ENCODE measurements around the gene OLFML3.

The OLFML3 gene

GRCh38 chr1:113984710-113985109 is 5.4 kb downstream of the OLFML3 start:
- no peaks in the 10 kb centered on the region for H3K36me3 ChIP-seq (ENCODE audit: control insufficient read depth in 2 of 2, insufficient read depth in 1 of 2, low read length in 2 of 2)
- ChIA-PET CTCF (interaction anchor here (0.6 to 0.7 kb wide), 5 partner anchors 31 to 1058 kb away, joined by 3 to 4 read pairs (median 3); no protein-coding TSS in a partner anchor), POLR2A (no interaction called here)
- no peak overlapping the region for H3K27ac ChIP-seq (ENCODE audit: extremely low read depth, low read depth, low read length)
- TF ChIP-seq ELK4 (IDR thresholded peaks at IDR 0.05; ENCODE audit: borderline replicate concordance, low read depth, low read length) (no peak), ZNF664 (tag by site-specific recombination; IDR thresholded peaks at IDR 0.05) (no peak), ZNF266 (tag by site-specific recombination; IDR thresholded peaks at IDR 0.05; ENCODE audit: low read depth) (no peak), ZNF449 (tag by site-specific recombination; IDR thresholded peaks at IDR 0.05) (no peak), ZNF37A (tag by site-specific recombination; IDR thresholded peaks at IDR 0.05) (no peak), ZNF701 (tag by site-specific recombination; IDR thresholded peaks at IDR 0.05) (no peak), ZNF514 (tag by site-specific recombination; IDR thresholded peaks at IDR 0.05) (no peak), GLI2 (tag by site-specific recombination; IDR thresholded peaks at IDR 0.05; ENCODE audit: borderline replicate concordance, low read depth) (no peak), ZSCAN4 (tag by site-specific recombination; IDR thresholded peaks at IDR 0.05) (no peak), SP2 (tag by site-specific recombination; IDR thresholded peaks at IDR 0.05) (no peak), ZNF645 (tag by site-specific recombination; IDR thresholded peaks at IDR 0.05) (no peak), ZNF626 (tag by site-specific recombination; IDR thresholded peaks at IDR 0.05) (no peak), ZNF558 (tag by site-specific recombination; IDR thresholded peaks at IDR 0.05) (no peak)
- TF ChIP-seq, protein P1, sequence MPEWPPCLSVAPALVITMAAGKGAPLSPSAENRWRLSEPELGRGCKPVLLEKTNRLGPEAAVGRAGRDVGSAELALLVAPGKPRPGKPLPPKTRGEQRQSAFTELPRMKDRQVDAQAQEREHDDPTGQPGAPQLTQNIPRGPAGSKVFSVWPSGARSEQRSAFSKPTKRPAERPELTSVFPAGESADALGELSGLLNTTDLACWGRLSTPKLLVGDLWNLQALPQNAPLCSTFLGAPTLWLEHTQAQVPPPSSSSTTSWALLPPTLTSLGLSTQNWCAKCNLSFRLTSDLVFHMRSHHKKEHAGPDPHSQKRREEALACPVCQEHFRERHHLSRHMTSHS (tag by site-specific recombination; IDR thresholded peaks at IDR 0.05): no peak
- TF ChIP-seq, protein P2, sequence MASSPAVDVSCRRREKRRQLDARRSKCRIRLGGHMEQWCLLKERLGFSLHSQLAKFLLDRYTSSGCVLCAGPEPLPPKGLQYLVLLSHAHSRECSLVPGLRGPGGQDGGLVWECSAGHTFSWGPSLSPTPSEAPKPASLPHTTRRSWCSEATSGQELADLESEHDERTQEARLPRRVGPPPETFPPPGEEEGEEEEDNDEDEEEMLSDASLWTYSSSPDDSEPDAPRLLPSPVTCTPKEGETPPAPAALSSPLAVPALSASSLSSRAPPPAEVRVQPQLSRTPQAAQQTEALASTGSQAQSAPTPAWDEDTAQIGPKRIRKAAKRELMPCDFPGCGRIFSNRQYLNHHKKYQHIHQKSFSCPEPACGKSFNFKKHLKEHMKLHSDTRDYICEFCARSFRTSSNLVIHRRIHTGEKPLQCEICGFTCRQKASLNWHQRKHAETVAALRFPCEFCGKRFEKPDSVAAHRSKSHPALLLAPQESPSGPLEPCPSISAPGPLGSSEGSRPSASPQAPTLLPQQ (tag by site-specific recombination; IDR thresholded peaks at IDR 0.05): no peak
- TF ChIP-seq, protein P3, sequence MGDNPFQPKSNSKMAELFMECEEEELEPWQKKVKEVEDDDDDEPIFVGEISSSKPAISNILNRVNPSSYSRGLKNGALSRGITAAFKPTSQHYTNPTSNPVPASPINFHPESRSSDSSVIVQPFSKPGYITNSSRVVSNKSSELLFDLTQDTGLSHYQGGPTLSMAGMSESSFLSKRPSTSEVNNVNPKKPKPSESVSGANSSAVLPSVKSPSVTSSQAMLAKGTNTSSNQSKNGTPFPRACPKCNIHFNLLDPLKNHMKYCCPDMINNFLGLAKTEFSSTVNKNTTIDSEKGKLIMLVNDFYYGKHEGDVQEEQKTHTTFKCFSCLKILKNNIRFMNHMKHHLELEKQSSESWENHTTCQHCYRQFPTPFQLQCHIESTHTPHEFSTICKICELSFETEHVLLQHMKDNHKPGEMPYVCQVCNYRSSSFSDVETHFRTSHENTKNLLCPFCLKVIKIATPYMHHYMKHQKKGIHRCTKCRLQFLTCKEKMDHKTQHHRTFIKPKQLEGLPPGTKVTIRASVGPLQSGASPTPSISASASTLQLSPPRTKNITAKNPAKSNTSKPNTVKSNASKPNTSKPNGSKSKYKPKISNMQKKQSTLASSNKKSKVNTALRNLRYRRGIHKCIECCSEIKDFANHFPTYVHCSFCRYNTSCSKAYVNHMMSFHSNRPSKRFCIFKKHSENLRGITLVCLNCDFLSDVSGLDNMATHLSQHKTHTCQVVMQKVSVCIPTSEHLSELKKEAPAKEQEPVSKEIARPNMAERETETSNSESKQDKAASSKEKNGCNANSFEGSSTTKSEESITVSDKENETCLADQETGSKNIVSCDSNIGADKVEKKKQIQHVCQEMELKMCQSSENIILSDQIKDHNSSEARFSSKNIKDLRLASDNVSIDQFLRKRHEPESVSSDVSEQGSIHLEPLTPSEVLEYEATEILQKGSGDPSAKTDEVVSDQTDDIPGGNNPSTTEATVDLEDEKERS (tag by site-specific recombination; IDR thresholded peaks at IDR 0.05): no peak
- H3K4me3 ChIP-seq (ENCODE audit: low read depth, low read length): no peak overlapping the region
- no peaks in the 10 kb centered on the region for H3K4me1 ChIP-seq (ENCODE audit: control insufficient read depth, insufficient read depth, low read length)
- no peaks in the 10 kb centered on the region for H3K9me3 ChIP-seq (ENCODE audit: control insufficient read depth, insufficient read depth, low read depth, low read length)

Data from HEK293 (cell line).